H1 (cell line): ENCODE measurements around the gene CD1B.

ENCODE experiments used
- BCL11A ChIP-seq, 2 experiments: IDR thresholded peaks; one replicate each; pipeline ENCODE4 v1.6.1; 2011; ENCODE audit warnings: low read depth in 2 of 2, low read length in 2 of 2, mild to moderate bottlenecking in 2 of 2
- EP300 ChIP-seq, 2 experiments: IDR thresholded peaks; 1 replicate in 1 of 2; 2 replicates in 1 of 2; pipeline ENCODE4 v1.6.1; 2011 to 2012; ENCODE audit warnings: low read depth in 2 of 2, low read length in 2 of 2, mild to moderate bottlenecking in 2 of 2, borderline replicate concordance in 1 of 2, inconsistent platforms in 1 of 2, moderate library complexity in 1 of 2
- EZH2 ChIP-seq: fragments of 200-600 bp; sonication (generic); IDR thresholded peaks from 2 replicates; pipeline ENCODE4 v1.7.1; 2012; ENCODE audit warnings: low read depth, mild to moderate bottlenecking, moderate library complexity, low read length, inconsistent platforms; ENCODE audit not compliant: severe bottlenecking
- JUN ChIP-seq: IDR thresholded peaks from 2 replicates; pipeline ENCODE4 v1.6.1; 2011; ENCODE audit warnings: low read depth, mild to moderate bottlenecking, improper control_type of control experiment, low read length
- POLR2A ChIP-seq, 2 experiments: IDR thresholded peaks; 1 replicate in 1 of 2; 2 replicates in 1 of 2; pipeline ENCODE4 v1.6.1; 2011; ENCODE audit warnings: low read depth in 2 of 2, low read length in 2 of 2, mild to moderate bottlenecking in 2 of 2; ENCODE audit errors: control extremely low read depth in 1 of 2
- TAF7 ChIP-seq: optimal IDR thresholded peaks from 2 replicates; pipeline ENCODE3; 2011; ENCODE audit warnings: low read depth, mild to moderate bottlenecking, inconsistent platforms, low read length, moderate library complexity, borderline replicate concordance
- TF ChIP-seq, protein P1 (sequence below), 3 experiments: IDR thresholded peaks; 1 replicate in 2 of 3; 2 replicates in 1 of 3; pipeline versions ENCODE4 v1.5.1 to v1.6.1; 2011; ENCODE audit warnings: low read length in 3 of 3, mild to moderate bottlenecking in 3 of 3, inconsistent platforms in 2 of 3, low read depth in 1 of 3, moderate library complexity in 1 of 3; ENCODE audit not compliant: insufficient read depth in 1 of 3; ENCODE audit errors: control extremely low read depth in 1 of 3

DNA sequence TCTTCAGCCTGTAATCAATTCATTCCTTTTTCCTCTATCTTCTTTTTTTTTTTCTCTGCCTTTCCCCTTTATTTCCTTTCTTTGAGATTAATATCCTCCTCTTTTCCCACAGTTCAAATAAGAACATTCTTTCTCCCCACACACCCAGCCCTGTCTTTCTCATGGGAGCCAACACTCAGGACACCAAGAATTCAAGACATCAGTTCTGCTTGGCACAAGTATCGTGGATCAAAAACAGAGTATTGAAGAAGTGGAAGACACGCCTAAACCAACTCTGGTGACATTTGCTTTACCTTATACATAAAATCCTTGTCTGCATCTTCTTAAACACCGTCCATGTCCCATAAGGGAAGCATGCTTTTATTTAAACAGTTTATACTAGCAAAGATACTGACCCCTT is 25.3 kb upstream of the CD1B start:
- no peak for TF ChIP-seq EP300 (IDR thresholded peaks at IDR 0.05; ENCODE audit: borderline replicate concordance in 1 of 2, low read depth in 2 of 2, low read length in 2 of 2)
- no peak for TF ChIP-seq POLR2A (IDR thresholded peaks at IDR 0.05; ENCODE audit: control extremely low read depth in 1 of 2, low read depth in 2 of 2, low read length in 2 of 2)
- TF ChIP-seq JUN = no peak
- TF ChIP-seq, protein P1, sequence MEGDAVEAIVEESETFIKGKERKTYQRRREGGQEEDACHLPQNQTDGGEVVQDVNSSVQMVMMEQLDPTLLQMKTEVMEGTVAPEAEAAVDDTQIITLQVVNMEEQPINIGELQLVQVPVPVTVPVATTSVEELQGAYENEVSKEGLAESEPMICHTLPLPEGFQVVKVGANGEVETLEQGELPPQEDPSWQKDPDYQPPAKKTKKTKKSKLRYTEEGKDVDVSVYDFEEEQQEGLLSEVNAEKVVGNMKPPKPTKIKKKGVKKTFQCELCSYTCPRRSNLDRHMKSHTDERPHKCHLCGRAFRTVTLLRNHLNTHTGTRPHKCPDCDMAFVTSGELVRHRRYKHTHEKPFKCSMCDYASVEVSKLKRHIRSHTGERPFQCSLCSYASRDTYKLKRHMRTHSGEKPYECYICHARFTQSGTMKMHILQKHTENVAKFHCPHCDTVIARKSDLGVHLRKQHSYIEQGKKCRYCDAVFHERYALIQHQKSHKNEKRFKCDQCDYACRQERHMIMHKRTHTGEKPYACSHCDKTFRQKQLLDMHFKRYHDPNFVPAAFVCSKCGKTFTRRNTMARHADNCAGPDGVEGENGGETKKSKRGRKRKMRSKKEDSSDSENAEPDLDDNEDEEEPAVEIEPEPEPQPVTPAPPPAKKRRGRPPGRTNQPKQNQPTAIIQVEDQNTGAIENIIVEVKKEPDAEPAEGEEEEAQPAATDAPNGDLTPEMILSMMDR (IDR thresholded peaks at IDR 0.05; ENCODE audit: control extremely low read depth in 1 of 3, insufficient read depth in 1 of 3, low read depth in 1 of 3, low read length in 3 of 3) = no peak
- TF ChIP-seq EZH2 = no peak
- no peak for TF ChIP-seq BCL11A (IDR thresholded peaks at IDR 0.05; ENCODE audit: low read depth in 2 of 2, low read length in 2 of 2)
- TF ChIP-seq TAF7 = no peak
